ENCODE measurements around the gene CDH12. TPM values are rescaled to one million over a fixed set of nuclear protein-coding genes. Genes with fewer than 3 reads are reported as not detected.

Gene CDH12
- total RNA-seq, 6 experiments from 2014 or later, result not detected

DNA sequence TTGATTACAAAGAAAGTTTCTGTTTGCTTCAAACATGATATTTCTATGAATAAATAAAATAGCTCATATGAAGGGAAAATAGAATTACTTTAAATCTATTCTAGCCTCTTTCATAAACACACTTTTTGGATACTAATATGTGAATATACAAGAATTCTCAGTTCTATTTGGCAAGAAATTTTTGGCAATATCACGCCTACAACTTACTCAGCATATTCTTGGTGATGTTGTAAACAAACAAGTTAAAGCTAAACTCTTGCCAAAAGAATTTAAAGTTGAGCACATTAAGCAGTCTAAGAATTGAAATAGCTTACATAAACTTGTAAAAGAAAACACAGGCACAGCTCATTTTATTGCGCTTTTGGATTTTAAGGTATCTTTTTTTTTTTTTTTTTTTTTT lies 209.8 kb downstream of the CDH12 start:
- DNase-seq, result no peak
- no peaks in the 10 kb centered on the region for H3K27me3 Mint-ChIP-seq (ENCODE audit: insufficient read depth)

DNA sequence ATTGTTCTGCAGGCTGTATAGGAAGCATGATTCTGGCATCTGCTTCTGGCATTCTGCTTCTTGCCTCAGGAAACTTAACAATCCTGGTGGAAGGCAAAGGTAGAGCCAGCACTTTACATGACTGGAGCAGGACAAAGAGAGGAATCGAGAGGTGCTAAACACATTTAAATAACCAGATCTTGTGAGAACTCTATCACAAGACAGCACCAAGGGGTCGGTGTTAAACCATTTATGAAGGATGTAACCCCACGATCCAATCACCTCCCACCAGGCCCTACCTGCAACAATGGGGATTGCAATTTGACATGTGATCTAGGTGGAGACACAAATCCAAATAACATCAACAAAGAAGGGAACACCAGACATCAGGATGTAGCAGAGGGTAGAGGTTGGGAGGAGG lies 221.5 kb downstream of the CDH12 start:
- no peaks in the 10 kb centered on the region for H3K27me3 Mint-ChIP-seq (ENCODE audit: insufficient read depth)
- no peak overlapping the region for H3K27ac Mint-ChIP-seq
- no peaks in the 10 kb centered on the region for H3K4me1 Mint-ChIP-seq (ENCODE audit: low read depth)
- no peaks in the 10 kb centered on the region for H3K36me3 Mint-ChIP-seq (ENCODE audit: low read depth)
- no peak for DNase-seq
- TF ChIP-seq, protein P1, sequence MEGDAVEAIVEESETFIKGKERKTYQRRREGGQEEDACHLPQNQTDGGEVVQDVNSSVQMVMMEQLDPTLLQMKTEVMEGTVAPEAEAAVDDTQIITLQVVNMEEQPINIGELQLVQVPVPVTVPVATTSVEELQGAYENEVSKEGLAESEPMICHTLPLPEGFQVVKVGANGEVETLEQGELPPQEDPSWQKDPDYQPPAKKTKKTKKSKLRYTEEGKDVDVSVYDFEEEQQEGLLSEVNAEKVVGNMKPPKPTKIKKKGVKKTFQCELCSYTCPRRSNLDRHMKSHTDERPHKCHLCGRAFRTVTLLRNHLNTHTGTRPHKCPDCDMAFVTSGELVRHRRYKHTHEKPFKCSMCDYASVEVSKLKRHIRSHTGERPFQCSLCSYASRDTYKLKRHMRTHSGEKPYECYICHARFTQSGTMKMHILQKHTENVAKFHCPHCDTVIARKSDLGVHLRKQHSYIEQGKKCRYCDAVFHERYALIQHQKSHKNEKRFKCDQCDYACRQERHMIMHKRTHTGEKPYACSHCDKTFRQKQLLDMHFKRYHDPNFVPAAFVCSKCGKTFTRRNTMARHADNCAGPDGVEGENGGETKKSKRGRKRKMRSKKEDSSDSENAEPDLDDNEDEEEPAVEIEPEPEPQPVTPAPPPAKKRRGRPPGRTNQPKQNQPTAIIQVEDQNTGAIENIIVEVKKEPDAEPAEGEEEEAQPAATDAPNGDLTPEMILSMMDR (IDR thresholded peaks at IDR 0.05), result no peak
- H3K4me3 Mint-ChIP-seq, result no peak overlapping the region
- H3K9me3 Mint-ChIP-seq, result peaks cover 34% of the 10 kb centered on the region

More for the DNA sequence above, 209.8 kb downstream of the CDH12 start:
- H3K27ac Mint-ChIP-seq, result no peak overlapping the region
- no peaks in the 10 kb centered on the region for H3K36me3 Mint-ChIP-seq (ENCODE audit: low read depth)
- peaks cover 38% of the 10 kb centered on the region for H3K9me3 Mint-ChIP-seq
- TF ChIP-seq, protein P1 (IDR thresholded peaks at IDR 0.05), result no peak
- H3K4me3 Mint-ChIP-seq, result no peak overlapping the region
- no peaks in the 10 kb centered on the region for H3K4me1 Mint-ChIP-seq (ENCODE audit: low read depth)

DNA sequence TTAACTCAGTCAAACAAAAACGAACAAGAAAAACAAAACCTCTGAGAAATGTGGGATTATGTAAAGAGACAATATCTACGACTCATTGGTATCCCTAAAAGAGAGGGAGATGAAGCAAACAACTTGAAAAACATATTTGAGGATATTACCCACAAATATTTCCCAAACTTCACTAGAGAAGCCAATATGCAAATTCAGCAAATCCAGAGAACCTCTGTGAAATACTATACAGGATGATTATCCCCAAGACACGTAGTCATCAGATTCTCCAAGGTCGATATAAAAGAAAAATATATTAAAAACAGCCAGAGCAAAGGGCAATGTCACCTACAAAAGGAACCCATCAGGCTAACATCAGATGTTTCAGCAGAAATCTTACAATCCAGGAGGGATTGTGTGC lies 226.1 kb downstream of the CDH12 start:
- no peak for DNase-seq
- Mint-ChIP-seq H3K9me3 (peaks cover 58% of the 10 kb centered on the region), H3K36me3 (ENCODE audit: low read depth) (no peaks in the 10 kb centered on the region), H3K4me3 (no peak overlapping the region), H3K27ac (no peak overlapping the region), H3K4me1 (ENCODE audit: low read depth) (no peaks in the 10 kb centered on the region), H3K27me3 (ENCODE audit: insufficient read depth) (peaks cover 1% of the 10 kb centered on the region; the same call in 1 of the 2 replicates)
- TF ChIP-seq, protein P1 (IDR thresholded peaks at IDR 0.05), result no peak

DNA sequence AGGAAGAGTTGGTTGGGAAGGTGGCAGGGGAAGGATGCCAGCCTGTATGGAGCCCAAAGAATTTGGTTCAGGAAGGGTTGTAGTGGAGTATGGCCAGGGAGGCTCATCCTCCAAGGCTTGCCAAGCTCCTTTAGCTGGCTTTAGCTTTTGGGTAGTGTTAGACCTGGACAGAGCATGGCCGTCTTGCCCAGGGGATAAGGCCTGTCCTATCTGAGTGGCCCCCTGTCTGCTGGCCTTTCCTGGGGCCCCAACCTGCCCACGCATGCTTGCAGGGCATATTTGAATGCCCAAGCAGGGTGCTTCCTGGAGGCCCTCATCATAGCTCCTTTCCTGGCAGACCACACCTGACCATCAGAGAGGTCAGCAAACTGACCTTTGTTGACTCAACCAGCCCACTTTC lies 227.7 kb downstream of the CDH12 start:
- Mint-ChIP-seq H3K27ac (no peak overlapping the region), H3K4me1 (ENCODE audit: low read depth) (no peaks in the 10 kb centered on the region), H3K9me3 (peaks cover 55% of the 10 kb centered on the region), H3K36me3 (ENCODE audit: low read depth) (no peaks in the 10 kb centered on the region), H3K4me3 (no peak overlapping the region), H3K27me3 (ENCODE audit: insufficient read depth) (peaks cover 1% of the 10 kb centered on the region; the same call in 1 of the 2 replicates)
- TF ChIP-seq, protein P1 (IDR thresholded peaks at IDR 0.05), result no peak
- DNase-seq, result no peak

DNA sequence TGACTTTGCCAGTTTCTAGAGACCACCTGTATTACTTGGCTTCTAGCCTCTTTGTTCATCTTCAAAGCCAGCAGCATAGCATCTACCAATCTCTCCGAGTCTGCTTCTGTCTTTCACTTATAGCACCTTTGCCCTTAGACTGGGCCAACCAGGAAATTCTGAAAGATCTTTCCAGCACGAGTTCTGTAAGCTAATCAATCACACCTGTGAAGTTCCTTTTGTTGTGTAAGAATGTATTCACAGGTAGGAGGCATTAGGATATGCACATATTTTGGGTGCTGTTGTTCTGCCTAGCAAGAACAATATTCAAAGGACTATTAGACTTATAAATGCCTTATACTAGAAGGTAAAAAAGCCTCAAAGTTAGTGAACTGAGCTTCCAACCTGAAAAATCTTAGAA lies 232.1 kb downstream of the CDH12 start:
- no peak for DNase-seq
- H3K9me3 Mint-ChIP-seq, result peaks cover 39% of the 10 kb centered on the region
- no peaks in the 10 kb centered on the region for H3K4me1 Mint-ChIP-seq (ENCODE audit: low read depth)
- H3K36me3 Mint-ChIP-seq (ENCODE audit: low read depth), result no peaks in the 10 kb centered on the region
- H3K27ac Mint-ChIP-seq, result no peak overlapping the region
- peaks cover 1% of the 10 kb centered on the region; the same call in 1 of the 2 replicates for H3K27me3 Mint-ChIP-seq (ENCODE audit: insufficient read depth)
- H3K4me3 Mint-ChIP-seq, result no peak overlapping the region
- TF ChIP-seq, protein P1 (IDR thresholded peaks at IDR 0.05), result no peak

DNA sequence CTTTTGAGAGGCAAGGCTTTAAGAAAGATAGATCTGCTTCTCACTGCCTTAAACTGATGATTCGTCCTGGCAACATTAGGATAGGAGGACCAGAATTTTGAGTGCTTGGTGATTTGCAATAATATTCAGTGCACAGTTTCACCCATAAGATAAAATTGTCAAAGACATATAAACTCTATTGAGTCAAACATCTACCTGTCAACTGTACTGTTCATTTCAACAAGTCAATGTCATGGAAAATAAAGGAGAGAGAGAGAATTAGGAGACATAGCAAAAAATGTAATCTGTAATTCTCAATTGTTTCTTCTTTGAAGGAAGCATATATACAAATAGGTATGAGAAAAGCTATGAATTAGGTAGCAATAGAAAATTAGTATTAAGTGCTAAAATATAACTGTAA lies 237.2 kb downstream of the CDH12 start:
- no peak overlapping the region for H3K4me3 Mint-ChIP-seq
- peaks cover 18% of the 10 kb centered on the region for H3K9me3 Mint-ChIP-seq
- TF ChIP-seq, protein P1 (IDR thresholded peaks at IDR 0.05), result no peak
- H3K4me1 Mint-ChIP-seq (ENCODE audit: low read depth), result no peaks in the 10 kb centered on the region
- DNase-seq, result no peak
- no peaks in the 10 kb centered on the region for H3K27me3 Mint-ChIP-seq (ENCODE audit: insufficient read depth)
- H3K27ac Mint-ChIP-seq, result no peak overlapping the region
- H3K36me3 Mint-ChIP-seq (ENCODE audit: low read depth), result no peaks in the 10 kb centered on the region

All from HFFc6 (cell line).